Panc1 (cell line): Measurements from ENCODE around the gene LNX1.

Experiments
- CTCF ChIP-seq: fragments of 450-650 bp; IDR thresholded peaks from 2 replicates; pipeline ENCODE4 v1.5.1; 2017; ENCODE audit warnings: mild to moderate bottlenecking
- POLR2AphosphoS5 ChIP-seq: IDR thresholded peaks from 2 replicates; pipeline ENCODE4 v1.6.1; 2012; ENCODE audit warnings: mild to moderate bottlenecking, low read depth, low read length, moderate library complexity
- REST ChIP-seq, 2 experiments: IDR thresholded peaks; 2 replicates each; pipeline ENCODE4 v1.6.1; 2011 to 2012; ENCODE audit warnings: low read depth in 2 of 2, control low read depth in 1 of 2, low read length in 1 of 2, mild to moderate bottlenecking in 1 of 2, moderate library complexity in 1 of 2; ENCODE audit not compliant: insufficient read depth in 1 of 2
- SIN3A ChIP-seq: IDR thresholded peaks from 2 replicates; pipeline ENCODE4 v1.6.1; 2012; ENCODE audit warnings: low read depth, mild to moderate bottlenecking, low read length, moderate library complexity, borderline replicate concordance; ENCODE audit not compliant: insufficient read depth
- TCF7L2 ChIP-seq: IDR thresholded peaks from 2 replicates; pipeline ENCODE4 v1.6.1; 2011; ENCODE audit warnings: mild to moderate bottlenecking, low read depth, low read length, inconsistent platforms

- no peak for TF ChIP-seq CTCF
- no peak for TF ChIP-seq POLR2AphosphoS5
- no peak for TF ChIP-seq REST (IDR thresholded peaks at IDR 0.05; ENCODE audit: insufficient read depth in 1 of 2, low read depth in 2 of 2, low read length in 1 of 2)
- TF ChIP-seq SIN3A: no peak
- no peak for TF ChIP-seq TCF7L2
Measured at GRCh38 chr4:53572600-53572994, 18.7 kb downstream of the LNX1 start.
